Pancreas (tissue), 10 donors: ENCODE measurements around the gene MYZAP. TPM values are rescaled to one million over a fixed set of nuclear protein-coding genes. Genes with fewer than 3 reads are reported as not detected.

Source experiments
- ATAC-seq, 4 donors: fragments of 200-7000 bp; cut with Tn5 transposase; one replicate each; pipeline versions ENCODE4 v1.8.0 to v1.9.1; 2020; ENCODE audit warnings: mild to moderate bottlenecking in 4 of 4, moderate library complexity in 4 of 4
- DNase-seq, 6 donors: peaks; one replicate each; pipeline ENCODE4 v3.0.0-alpha.2; 2020
- FAIRE-seq: peaks from 2 replicates; lab custom pipeline; 2012; peaks lifted over from hg19 to GRCh38; lab: Jason Lieb, UNC
- H3K27ac ChIP-seq, 4 donors: fragments of 200-600 bp; sonication (generic); 1 replicate in 3 of 4; 2 replicates in 1 of 4; pipeline versions ENCODE4 v1.5.0 to v1.8.0; 2020
- H3K27me3 ChIP-seq, 4 donors: fragments of 200-600 bp; one replicate each; pipeline ENCODE4 v1.8.0; 2021
- H3K36me3 ChIP-seq, 3 donors: fragments of 200-600 bp; sonication (generic) in 1 of 3; one replicate each; pipeline versions ENCODE4 v1.5.0 to v1.8.0; 2020 to 2021
- H3K4me1 ChIP-seq, 3 donors: fragments of 200-600 bp; one replicate each; pipeline ENCODE4 v1.8.0; 2021
- H3K4me3 ChIP-seq, 4 donors: fragments of 200-600 bp; sonication (generic) in 2 of 4; one replicate each; pipeline versions ENCODE4 v1.5.0 to v1.8.0; 2020 to 2021
- H3K9me3 ChIP-seq, 4 donors: fragments of 200-600 bp; one replicate each; pipeline ENCODE4 v1.8.0; 2021
- WGBS, 2 donors: extraction: QIAGEN DNeasy Blood & Tissue Kit; methylation state at CpG; one replicate each; pipeline ENCODE4 v1.1.7; 2013; 5-methylcytosine and 5-hydroxymethylcytosine counted together
- intact Hi-C, 3 donors: fragments of 100-400 bp; cut with DNase I; formaldehyde crosslinking; loops; one replicate each; pipeline versions ENCODE4 v1.11.1 to v1.14.2; 2022
- polyA plus RNA-seq, 2 donors: library from polyadenylated mRNA; stranded (reverse); fragments of 200-250 nt; gene quantifications; one replicate each; pipeline ENCODE4 v1.2.3, GENCODE V29; 2013
- total RNA-seq, 6 donors: library from RNA; stranded (reverse); fragmentation: NEBNext Ultra II Directional in 4 of 6; extraction: Animal tissue kit (Norgen Biotek cat#: 25700) in 4 of 6; gene quantifications; one replicate each; pipeline versions ENCODE4 v1.2.1 to v1.2.4, GENCODE V29; 2021 to 2023
- TF ChIP-seq, protein P1 (sequence below), 4 donors: fragments of 200-600 bp; sonication (generic) in 3 of 4; IDR thresholded peaks; one replicate each; pipeline versions ENCODE4 v1.5.0 to v1.8.0; 2021; ENCODE audit warnings: antibody characterized with exemption in 4 of 4
- donor health status: healthy with polysubstance abuse.
- donor health status: DM: no; HTN: no; CAD: no; lungs with moderate emphysema.
- donor health status: DM: no; HTN: no; CAD: no.
- donor health status: control.
- donor health status: control.
- donor health status: Bipolar disorder and iron deficiency.
- donor health status: DM: yes; HTN: yes; CAD: no.
- donor health status: DM: no; HTN: no; CAD: no.
- donor health status: DM: no; HTN: no; CAD: no.
- donor health status: DM: yes; HTN: yes; CAD: no.

Gene MYZAP
- total and polyA plus RNA-seq, 8 donors = 5.4 to 13.4 (median 9.4) TPM

DNA sequence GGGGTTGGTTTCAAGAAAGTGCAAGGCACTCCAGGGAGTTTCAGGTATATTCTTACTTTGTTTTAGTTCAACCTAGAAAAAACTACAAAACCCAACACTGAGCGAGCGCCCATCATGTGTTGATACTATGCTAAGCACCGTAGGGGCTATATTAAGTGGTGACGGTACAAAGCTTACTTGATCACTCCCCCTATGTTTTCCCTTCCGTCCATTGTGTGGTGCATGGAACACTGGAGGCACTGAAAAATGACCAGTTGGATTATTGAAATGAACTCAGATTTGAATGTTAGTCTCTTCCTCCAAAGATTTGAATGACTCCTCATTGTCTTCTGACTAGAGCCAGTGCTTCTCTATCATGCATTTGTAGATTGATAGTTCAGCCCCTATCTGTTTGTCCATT lies 6.6 kb downstream of the MYZAP start:
- FAIRE-seq (no peak), ATAC-seq (no peak), DNase-seq (no peak)
- Histone ChIP-seq H3K4me3 (no peak overlapping the region), H3K4me1 (peaks cover 58 to 73% (median 68%) of the 10 kb centered on the region in 3 donors), H3K36me3 (no peaks in the 10 kb centered on the region), H3K9me3 (no peaks in the 10 kb centered on the region), H3K27ac (peak overlapping the region in 3 of 4 donors; percentile 52 to 92 (median 91)), H3K27me3 (no peaks in the 10 kb centered on the region)
- 64 to 68% methylated on average over 5 of the region's 5 CpGs for WGBS, 2 donors
- TF ChIP-seq, protein P1, sequence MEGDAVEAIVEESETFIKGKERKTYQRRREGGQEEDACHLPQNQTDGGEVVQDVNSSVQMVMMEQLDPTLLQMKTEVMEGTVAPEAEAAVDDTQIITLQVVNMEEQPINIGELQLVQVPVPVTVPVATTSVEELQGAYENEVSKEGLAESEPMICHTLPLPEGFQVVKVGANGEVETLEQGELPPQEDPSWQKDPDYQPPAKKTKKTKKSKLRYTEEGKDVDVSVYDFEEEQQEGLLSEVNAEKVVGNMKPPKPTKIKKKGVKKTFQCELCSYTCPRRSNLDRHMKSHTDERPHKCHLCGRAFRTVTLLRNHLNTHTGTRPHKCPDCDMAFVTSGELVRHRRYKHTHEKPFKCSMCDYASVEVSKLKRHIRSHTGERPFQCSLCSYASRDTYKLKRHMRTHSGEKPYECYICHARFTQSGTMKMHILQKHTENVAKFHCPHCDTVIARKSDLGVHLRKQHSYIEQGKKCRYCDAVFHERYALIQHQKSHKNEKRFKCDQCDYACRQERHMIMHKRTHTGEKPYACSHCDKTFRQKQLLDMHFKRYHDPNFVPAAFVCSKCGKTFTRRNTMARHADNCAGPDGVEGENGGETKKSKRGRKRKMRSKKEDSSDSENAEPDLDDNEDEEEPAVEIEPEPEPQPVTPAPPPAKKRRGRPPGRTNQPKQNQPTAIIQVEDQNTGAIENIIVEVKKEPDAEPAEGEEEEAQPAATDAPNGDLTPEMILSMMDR (IDR thresholded peaks at IDR 0.05) = no peak
- intact Hi-C loops = no loop called here

DNA sequence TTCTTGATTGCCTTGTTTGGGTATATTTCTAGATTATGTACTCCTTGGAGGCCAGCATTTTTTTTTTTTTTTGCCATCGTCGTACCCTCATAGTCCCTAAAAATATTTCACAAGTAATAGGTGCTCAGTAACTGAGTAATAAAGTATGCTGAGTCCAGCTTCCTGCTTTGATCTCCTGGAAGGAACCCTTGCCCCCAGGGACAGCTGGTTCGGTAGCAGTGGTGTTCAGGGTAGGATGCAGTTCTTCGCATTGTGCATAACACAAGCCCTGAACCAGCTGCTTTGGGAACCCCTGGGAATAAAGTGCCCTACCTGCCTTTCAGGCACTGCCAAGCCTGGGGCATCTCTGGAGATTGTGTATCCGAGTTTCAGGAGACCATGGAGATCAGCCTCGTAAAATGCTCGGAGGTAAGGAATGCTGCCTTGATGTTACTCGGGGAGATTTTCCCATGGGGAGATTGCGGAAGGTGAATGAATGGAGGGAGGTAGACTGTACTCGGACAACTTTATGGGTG lies 7.6 kb downstream of the MYZAP start:
- TF ChIP-seq, protein P1 (IDR thresholded peaks at IDR 0.05) = no peak
- intact Hi-C loops = no loop called here
- Histone ChIP-seq H3K27me3 (no peaks in the 10 kb centered on the region), H3K9me3 (no peaks in the 10 kb centered on the region), H3K36me3 (no peaks in the 10 kb centered on the region), H3K4me3 (no peak overlapping the region), H3K27ac (peak overlapping the region; percentile 4 to 92 (median 38)), H3K4me1 (peaks cover 67 to 74% (median 73%) of the 10 kb centered on the region in 3 donors)
- ATAC-seq = no peak
- FAIRE-seq = no peak
- no peak for DNase-seq
- WGBS, 2 donors = 47 to 51% methylated on average over 10 of the region's 10 CpGs

DNA sequence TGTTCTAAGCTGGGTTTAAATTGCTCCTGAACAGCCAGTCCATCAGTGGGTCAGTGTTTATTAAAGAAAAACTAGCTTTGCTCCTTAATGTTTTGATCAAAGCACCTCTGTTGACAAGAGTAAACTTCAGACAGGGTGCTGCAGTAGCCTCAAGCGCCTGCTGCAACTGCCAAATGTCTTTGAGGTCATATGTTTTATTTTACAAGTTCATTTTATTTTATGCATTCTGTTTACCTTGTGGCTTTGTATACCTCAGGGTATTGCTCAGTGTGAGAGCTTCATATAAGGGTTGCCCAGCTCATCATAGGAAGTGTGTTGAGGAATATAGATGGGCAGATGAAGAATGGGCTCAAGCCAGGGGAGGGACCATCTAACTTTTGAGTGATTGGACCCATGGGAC lies 8.5 kb downstream of the MYZAP start:
- Histone ChIP-seq H3K4me1 (peaks cover 72 to 73% (median 73%) of the 10 kb centered on the region in 3 donors), H3K36me3 (no peaks in the 10 kb centered on the region), H3K27ac (peak overlapping the region in 2 of 4 donors; percentile 53 to 92), H3K9me3 (no peaks in the 10 kb centered on the region), H3K4me3 (no peak overlapping the region), H3K27me3 (no peaks in the 10 kb centered on the region)
- FAIRE-seq = no peak
- DNase-seq = no peak
- TF ChIP-seq, protein P1 (IDR thresholded peaks at IDR 0.05) = no peak
- WGBS, 2 donors = 42 to 44% methylated on average over 1 of the region's 1 CpG
- ATAC-seq = no peak
- intact Hi-C loops = no loop called here

DNA sequence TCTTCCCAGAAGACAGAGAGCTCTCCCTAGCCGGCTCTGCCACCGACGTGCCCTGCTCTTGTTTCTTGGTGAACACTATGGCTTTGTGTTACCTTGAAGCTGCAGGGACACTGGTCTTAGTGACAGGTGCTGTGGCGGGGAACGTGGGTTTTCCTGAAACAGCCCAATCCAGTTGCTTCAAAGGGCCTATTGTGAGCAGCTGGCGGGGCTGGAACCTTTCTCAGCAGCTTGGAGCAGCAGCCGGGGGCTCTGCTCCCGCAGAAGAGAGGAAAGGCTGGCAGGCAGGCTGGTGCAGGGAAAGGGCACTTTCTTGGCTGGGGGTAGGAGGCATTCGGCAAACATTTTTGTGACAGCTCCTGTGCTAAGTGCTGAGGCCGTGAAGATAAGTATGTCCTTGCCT lies 12.8 kb downstream of the MYZAP start:
- WGBS, 2 donors = 15% methylated on average over 10 of the region's 10 CpGs
- peaks cover 45 to 53% (median 53%) of the 10 kb centered on the region in 3 donors for H3K4me1 ChIP-seq
- H3K36me3 ChIP-seq = no peaks in the 10 kb centered on the region
- peak; percentile 77 to 93 (median 86) for DNase-seq
- TF ChIP-seq, protein P1 (IDR thresholded peaks at IDR 0.05) = no peak
- peak; percentile 78 to 90 (median 84) for ATAC-seq
- H3K4me3 ChIP-seq = no peak overlapping the region
- no peak for FAIRE-seq
- intact Hi-C loops = no loop called here
- H3K27ac ChIP-seq = peak overlapping the region; percentile 70 to 89 (median 79)
- H3K9me3 ChIP-seq = no peaks in the 10 kb centered on the region
- no peaks in the 10 kb centered on the region for H3K27me3 ChIP-seq

DNA sequence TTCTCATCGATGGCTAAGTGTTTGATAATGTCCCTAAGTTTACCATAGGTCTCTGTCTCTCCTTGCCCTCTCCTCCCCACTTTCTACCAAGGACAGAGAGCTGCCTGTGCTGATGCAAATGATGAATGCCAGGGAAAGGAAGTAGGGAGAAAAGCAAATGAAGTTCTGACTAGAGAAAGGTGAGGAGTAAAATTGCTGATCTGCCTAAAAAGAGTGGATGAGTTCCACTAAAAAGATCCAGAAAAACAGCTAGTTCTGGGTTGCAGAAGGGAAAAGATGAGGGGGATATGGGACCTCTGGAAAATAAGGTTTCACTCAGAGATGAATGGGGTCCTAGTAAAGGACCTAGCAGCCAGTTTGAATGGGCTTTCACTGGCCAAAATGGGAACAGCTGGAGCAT lies 13.8 kb downstream of the MYZAP start:
- intact Hi-C loops = no loop called here
- H3K4me3 ChIP-seq = no peak overlapping the region
- peak overlapping the region; percentile 70 to 89 (median 79) for H3K27ac ChIP-seq
- H3K9me3 ChIP-seq = no peaks in the 10 kb centered on the region
- DNase-seq = no peak
- TF ChIP-seq, protein P1 (IDR thresholded peaks at IDR 0.05) = no peak
- no peaks in the 10 kb centered on the region for H3K27me3 ChIP-seq
- no peak for FAIRE-seq
- H3K36me3 ChIP-seq = no peaks in the 10 kb centered on the region
- WGBS, 2 donors = 18 to 38% methylated on average over 1 of the region's 1 CpG
- ATAC-seq = no peak
- peaks cover 45 to 54% (median 54%) of the 10 kb centered on the region in 3 donors for H3K4me1 ChIP-seq
